Thymus (tissue), 11 donors: ENCODE data around the gene ELMO2. TPM values are rescaled to one million over a fixed set of nuclear protein-coding genes. Genes with fewer than 3 reads are reported as not detected.

Experiments
- DNase-seq, 9 donors: peaks; one replicate each; pipeline ENCODE4 v3.0.0-alpha.2; 2013; ENCODE audit warnings: low spot score in 9 of 9, low read depth in 6 of 9, missing footprints in 1 of 9
- H3K27ac ChIP-seq, 2 donors: one replicate each; pipeline ENCODE4 v1.5.1; 2013; ENCODE audit warnings: control low read depth in 1 of 2, low read depth in 1 of 2, low read length in 1 of 2, mild to moderate bottlenecking in 1 of 2, moderate library complexity in 1 of 2
- H3K27me3 ChIP-seq, 2 donors: one replicate each; pipeline ENCODE4 v1.5.1; 2013; ENCODE audit warnings: low read length in 1 of 2; ENCODE audit not compliant: control insufficient read depth in 2 of 2, insufficient read depth in 1 of 2
- H3K36me3 ChIP-seq, 2 donors: one replicate each; pipeline ENCODE4 v1.5.1; 2013; ENCODE audit warnings: low read length in 1 of 2, mild to moderate bottlenecking in 1 of 2, moderate library complexity in 1 of 2; ENCODE audit not compliant: control insufficient read depth in 2 of 2, insufficient read depth in 2 of 2
- H3K4me1 ChIP-seq, 2 donors: one replicate each; pipeline ENCODE4 v1.5.1; 2013; ENCODE audit warnings: low read length in 2 of 2; ENCODE audit not compliant: control insufficient read depth in 2 of 2, insufficient read depth in 2 of 2
- H3K4me3 ChIP-seq, 2 donors: one replicate each; pipeline ENCODE4 v1.5.1; 2013; ENCODE audit warnings: low read length in 2 of 2, control low read depth in 1 of 2, mild to moderate bottlenecking in 1 of 2
- H3K9me3 ChIP-seq, 2 donors: one replicate each; pipeline ENCODE4 v1.5.1; 2013; ENCODE audit warnings: low read length in 1 of 2, mild to moderate bottlenecking in 1 of 2; ENCODE audit not compliant: control insufficient read depth in 2 of 2, insufficient read depth in 1 of 2
- WGBS: extraction: QIAGEN DNeasy Blood & Tissue Kit; methylation state at CpG from one replicate; pipeline ENCODE4 v1.1.7; 2013; 5-methylcytosine and 5-hydroxymethylcytosine counted together
- polyA plus RNA-seq: library from polyadenylated mRNA; stranded (reverse); fragments of 200-250 nt; gene quantifications from one replicate; pipeline ENCODE4 v1.2.3, GENCODE V29; 2013
- total RNA-seq: library from RNA; stranded (reverse); fragments of 120-200 nt; gene quantifications from one replicate; pipeline ENCODE4 v1.2.4, GENCODE V29; 2013
- donor health status: healthy.

Gene ELMO2
- total and polyA plus RNA-seq, 2 donors, result 23.3 to 32.9 TPM

- Histone ChIP-seq H3K4me1 (peaks cover 7 to 25% of the 10 kb centered on the region in 2 donors), H3K36me3 (peaks cover 46 to 62% of the 10 kb centered on the region in 2 donors), H3K4me3 (no peak overlapping the region), H3K9me3 (no peaks in the 10 kb centered on the region), H3K27me3 (no peaks in the 10 kb centered on the region), H3K27ac (no peak overlapping the region)
- 95% methylated on average over 5 of the region's 5 CpGs for WGBS
- no peak for DNase-seq
Observed at GRCh38 chr20:46366826-46367225, 39.6 kb downstream of the ELMO2 start.

GRCh38 chr20:46365487-46366220 lies 40.8 kb downstream of the ELMO2 start:
- H3K27ac ChIP-seq, result peak overlapping the region in 1 of 2 donors; percentile 26
- no peaks in the 10 kb centered on the region for H3K9me3 ChIP-seq
- no peaks in the 10 kb centered on the region for H3K27me3 ChIP-seq
- peaks cover 35 to 53% of the 10 kb centered on the region in 2 donors for H3K36me3 ChIP-seq
- no peak overlapping the region for H3K4me3 ChIP-seq
- DNase-seq, result no peak
- H3K4me1 ChIP-seq, result peaks cover 7 to 32% of the 10 kb centered on the region in 2 donors
- 96% methylated on average over 5 of the region's 5 CpGs for WGBS

GRCh38 chr20:46364670-46365486 lies 41.5 kb downstream of the ELMO2 start:
- Histone ChIP-seq H3K27me3 (no peaks in the 10 kb centered on the region), H3K9me3 (no peaks in the 10 kb centered on the region), H3K36me3 (peaks cover 28 to 45% of the 10 kb centered on the region in 2 donors), H3K4me3 (peak overlapping the region; percentile 92 to 94), H3K4me1 (peaks cover 7 to 32% of the 10 kb centered on the region in 2 donors), H3K27ac (peak overlapping the region; percentile 57 to 97)
- no peak for DNase-seq
- WGBS, result 75% methylated on average over 10 of the region's 10 CpGs

GRCh38 chr20:46363874-46364669 lies 42.3 kb downstream of the ELMO2 start:
- DNase-seq, result peak; percentile 67 to 93 (median 80)
- H3K4me3 ChIP-seq, result peak overlapping the region; percentile 92 to 94
- H3K4me1 ChIP-seq, result peaks cover 7 to 32% of the 10 kb centered on the region in 2 donors
- H3K36me3 ChIP-seq, result peaks cover 31 to 41% of the 10 kb centered on the region in 2 donors
- H3K27me3 ChIP-seq, result no peaks in the 10 kb centered on the region
- no peaks in the 10 kb centered on the region for H3K9me3 ChIP-seq
- H3K27ac ChIP-seq, result peak overlapping the region; percentile 97 to 98
- under 1% methylated on average over 64 of the region's 64 CpGs for WGBS

DNA sequence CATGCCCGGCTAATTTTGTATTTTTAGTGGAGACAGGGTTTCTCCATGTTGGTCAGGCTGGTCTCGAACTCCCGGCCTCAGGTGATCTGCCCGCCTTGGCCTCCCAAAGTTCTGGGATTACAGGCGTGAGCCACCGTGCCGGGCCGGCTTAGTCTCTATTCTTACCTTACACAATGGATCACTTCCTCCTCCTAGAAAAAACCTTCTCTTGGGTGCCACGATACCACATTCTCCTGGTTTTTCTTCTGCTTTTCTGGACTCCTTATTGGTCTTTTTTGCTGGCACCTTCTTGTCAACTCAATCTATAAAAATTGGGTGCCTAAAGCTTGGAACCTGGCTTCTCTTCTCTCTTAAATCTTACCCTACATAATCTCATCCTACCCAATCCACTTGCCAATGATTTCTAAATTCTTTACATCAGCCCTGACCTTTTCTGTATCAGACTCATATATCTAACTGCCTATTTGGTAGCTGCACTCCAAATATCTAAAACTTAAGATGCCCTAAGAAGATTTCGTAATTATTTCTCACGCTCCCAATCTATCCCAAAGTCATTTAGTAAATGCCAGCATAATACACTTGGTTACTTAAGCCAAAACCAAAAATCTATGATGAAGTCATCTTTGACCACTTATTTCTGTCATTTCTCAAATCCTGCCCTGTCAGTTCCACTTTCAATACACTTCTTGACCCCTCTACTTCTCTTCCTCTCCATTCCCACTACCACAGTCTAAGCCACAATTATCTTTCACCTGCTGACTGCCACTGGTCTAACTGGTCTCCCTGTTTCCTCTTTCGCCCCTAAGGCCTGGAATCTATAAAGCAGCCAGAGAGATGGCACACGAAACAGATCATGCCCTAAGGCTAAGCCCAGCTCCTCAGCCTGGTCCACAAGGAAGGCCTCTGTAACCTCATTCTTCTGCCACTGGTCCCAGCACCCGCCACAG lies 43.2 kb downstream of the ELMO2 start:
- no peak for DNase-seq
- Histone ChIP-seq H3K27me3 (no peaks in the 10 kb centered on the region), H3K4me1 (peaks cover 7 to 32% of the 10 kb centered on the region in 2 donors), H3K4me3 (peak overlapping the region; percentile 92 to 94), H3K36me3 (peaks cover 30 to 33% of the 10 kb centered on the region in 2 donors), H3K27ac (peak overlapping the region; percentile 97 to 98), H3K9me3 (no peaks in the 10 kb centered on the region)
- 79% methylated on average over 14 of the region's 14 CpGs for WGBS

DNA sequence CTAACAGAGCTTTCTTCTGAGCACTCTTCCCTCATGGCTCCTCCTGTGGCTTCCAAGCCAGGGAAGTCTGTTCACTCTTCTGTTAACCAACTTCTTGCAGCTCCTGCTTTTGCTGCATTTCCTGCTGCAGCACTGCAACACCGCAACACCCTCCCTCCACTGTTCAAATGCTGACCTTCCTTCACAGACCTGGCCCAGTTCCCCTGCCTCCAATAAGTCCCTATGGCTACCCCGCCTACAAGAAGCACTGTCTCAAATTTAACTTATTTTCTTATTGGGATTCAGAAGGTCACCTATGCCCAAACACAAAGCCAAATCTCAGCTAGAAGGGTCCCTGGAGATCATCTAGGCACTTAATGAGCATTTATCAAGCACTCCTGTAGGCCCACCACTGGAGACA lies 44.6 kb downstream of the ELMO2 start:
- no peaks in the 10 kb centered on the region for H3K27me3 ChIP-seq
- peaks cover 24 to 29% of the 10 kb centered on the region in 2 donors for H3K36me3 ChIP-seq
- no peak overlapping the region for H3K4me3 ChIP-seq
- H3K4me1 ChIP-seq, result peaks cover 7 to 32% of the 10 kb centered on the region in 2 donors
- H3K27ac ChIP-seq, result peak overlapping the region in 1 of 2 donors; percentile 57
- H3K9me3 ChIP-seq, result no peaks in the 10 kb centered on the region
- WGBS, result 95% methylated on average over 2 of the region's 2 CpGs
- no peak for DNase-seq

- Histone ChIP-seq H3K27ac (peak overlapping the region in 1 of 2 donors; percentile 57), H3K36me3 (peaks cover 20 to 27% of the 10 kb centered on the region in 2 donors), H3K9me3 (no peaks in the 10 kb centered on the region), H3K4me3 (no peak overlapping the region), H3K4me1 (peaks cover 7 to 32% of the 10 kb centered on the region in 2 donors), H3K27me3 (no peaks in the 10 kb centered on the region)
- 89% methylated on average over 5 of the region's 5 CpGs for WGBS
- no peak for DNase-seq
Observed at GRCh38 chr20:46361381-46361780, 45.0 kb downstream of the ELMO2 start.

DNA sequence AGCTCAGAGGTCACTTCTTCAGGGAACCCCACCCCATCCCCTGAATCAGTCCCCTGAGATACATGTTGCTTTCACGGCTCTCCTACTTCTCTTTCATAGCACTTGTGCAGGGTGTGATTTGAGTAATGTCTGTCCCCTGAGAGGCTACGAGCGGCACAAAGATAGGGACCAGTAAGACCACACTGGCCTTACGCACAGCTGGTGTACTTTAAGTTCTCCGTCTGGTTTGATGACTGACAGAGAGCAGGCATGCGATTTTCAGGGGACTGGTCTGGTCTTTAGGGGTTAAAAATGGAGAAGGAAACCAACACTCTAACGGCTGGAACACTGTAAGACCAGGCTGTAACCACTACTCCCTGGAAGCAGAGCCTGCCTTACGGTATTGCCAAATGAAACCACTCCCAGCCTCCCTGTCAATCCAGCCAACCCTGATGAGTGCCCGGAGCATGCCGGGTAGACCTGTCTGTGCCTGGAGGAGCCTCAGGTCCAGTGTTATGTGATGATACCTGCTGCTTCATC lies 47.1 kb downstream of the ELMO2 start:
- Histone ChIP-seq H3K9me3 (no peaks in the 10 kb centered on the region), H3K4me3 (no peak overlapping the region), H3K4me1 (peaks cover 4 to 21% of the 10 kb centered on the region in 2 donors), H3K27me3 (no peaks in the 10 kb centered on the region), H3K27ac (no peak overlapping the region), H3K36me3 (peaks cover 22 to 43% of the 10 kb centered on the region in 2 donors)
- DNase-seq, result no peak
- WGBS, result 70% methylated on average over 10 of the region's 10 CpGs
